Thoracic aorta (tissue), 2 donors: Measurements from ENCODE around the gene CACNA2D2. TPM values are rescaled to one million over a fixed set of nuclear protein-coding genes. Genes with fewer than 3 reads are reported as not detected.

Experiments used
- ATAC-seq: fragments of 150-250 bp; one replicate; pipeline ENCODE4 v1.8.0; 2017; ENCODE audit warnings: low read depth; ENCODE audit not compliant: insufficient number of reproducible peaks, low FRiP score
- DNase-seq: peaks from one replicate; pipeline ENCODE4 v3.0.0-alpha.2; 2020; ENCODE audit warnings: low spot score
- H3K27ac ChIP-seq, 2 donors: fragments of 200-600 bp; sonication (generic); 1 replicate in 1 of 2; 2 replicates in 1 of 2; pipeline ENCODE4 v1.5.1; 2016; ENCODE audit warnings: mild to moderate bottlenecking in 2 of 2, moderate library complexity in 2 of 2
- H3K27me3 ChIP-seq: fragments of 200-600 bp; sonication (generic); replicated peaks from 2 replicates; pipeline ENCODE4 v1.6.0; 2016; ENCODE audit warnings: mild to moderate bottlenecking; ENCODE audit not compliant: insufficient read depth
- H3K36me3 ChIP-seq: fragments of 200-600 bp; sonication (generic); one replicate; pipeline ENCODE4 v1.5.1; 2016
- H3K4me1 ChIP-seq, 2 donors: fragments of 200-600 bp; sonication (generic); 1 replicate in 1 of 2; 2 replicates in 1 of 2; pipeline versions ENCODE4 v1.5.1 to v1.6.0; 2016; ENCODE audit warnings: low read depth in 2 of 2, mild to moderate bottlenecking in 1 of 2; ENCODE audit not compliant: control insufficient read depth in 1 of 2
- H3K4me3 ChIP-seq: fragments of 200-600 bp; sonication (generic); 2 replicates; pipeline ENCODE4 v1.5.1; 2016; ENCODE audit warnings: mild to moderate bottlenecking
- H3K9me3 ChIP-seq: fragments of 200-600 bp; sonication (generic); 2 replicates; pipeline ENCODE4 v1.5.1; 2016
- total RNA-seq, 2 donors: library from RNA; depleted of rRNA; stranded (reverse); fragments of >200 nt; gene quantifications; one replicate each; pipeline versions ENCODE4 v1.1.0 to v1.2.3, GENCODE V29; 2016
- TF ChIP-seq, protein P1 (sequence below): fragments of 200-600 bp; sonication (generic); IDR thresholded peaks from one replicate; pipeline ENCODE4 v1.5.1; 2019; ENCODE audit warnings: antibody characterized with exemption

The CACNA2D2 gene
- total RNA-seq, 2 donors from 2014 or later, result 2.3 to 4.2 TPM

DNA sequence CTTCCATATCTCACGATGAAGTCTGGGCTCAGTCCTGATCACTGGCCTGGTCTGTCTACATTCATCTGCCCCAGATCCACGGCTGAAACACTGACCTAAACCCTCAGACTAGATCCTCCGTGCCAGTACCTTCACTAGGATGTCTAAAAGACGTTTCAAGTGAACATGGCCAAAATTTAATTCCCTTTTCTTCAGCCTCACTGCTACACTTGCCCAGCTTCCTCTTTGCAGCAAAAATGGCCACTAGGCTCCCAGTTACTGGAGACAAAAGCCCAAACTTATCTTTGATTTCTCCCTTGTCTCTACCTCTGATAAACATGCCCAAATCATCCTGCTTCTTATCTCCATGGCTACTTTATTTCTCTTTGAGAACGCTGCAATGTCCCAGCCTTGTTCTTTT is 164.5 kb downstream of the CACNA2D2 start:
- Histone ChIP-seq H3K27ac (peak overlapping the region; percentile 90 to 93), H3K4me3 (peak overlapping the region; percentile 74), H3K4me1 (peaks cover 41 to 67% of the 10 kb centered on the region in 2 donors), H3K36me3 (no peaks in the 10 kb centered on the region), H3K27me3 (no peaks in the 10 kb centered on the region), H3K9me3 (no peaks in the 10 kb centered on the region)
- ATAC-seq, result no peak
- no peak for DNase-seq
- TF ChIP-seq, protein P1, sequence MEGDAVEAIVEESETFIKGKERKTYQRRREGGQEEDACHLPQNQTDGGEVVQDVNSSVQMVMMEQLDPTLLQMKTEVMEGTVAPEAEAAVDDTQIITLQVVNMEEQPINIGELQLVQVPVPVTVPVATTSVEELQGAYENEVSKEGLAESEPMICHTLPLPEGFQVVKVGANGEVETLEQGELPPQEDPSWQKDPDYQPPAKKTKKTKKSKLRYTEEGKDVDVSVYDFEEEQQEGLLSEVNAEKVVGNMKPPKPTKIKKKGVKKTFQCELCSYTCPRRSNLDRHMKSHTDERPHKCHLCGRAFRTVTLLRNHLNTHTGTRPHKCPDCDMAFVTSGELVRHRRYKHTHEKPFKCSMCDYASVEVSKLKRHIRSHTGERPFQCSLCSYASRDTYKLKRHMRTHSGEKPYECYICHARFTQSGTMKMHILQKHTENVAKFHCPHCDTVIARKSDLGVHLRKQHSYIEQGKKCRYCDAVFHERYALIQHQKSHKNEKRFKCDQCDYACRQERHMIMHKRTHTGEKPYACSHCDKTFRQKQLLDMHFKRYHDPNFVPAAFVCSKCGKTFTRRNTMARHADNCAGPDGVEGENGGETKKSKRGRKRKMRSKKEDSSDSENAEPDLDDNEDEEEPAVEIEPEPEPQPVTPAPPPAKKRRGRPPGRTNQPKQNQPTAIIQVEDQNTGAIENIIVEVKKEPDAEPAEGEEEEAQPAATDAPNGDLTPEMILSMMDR, result no peak

DNA sequence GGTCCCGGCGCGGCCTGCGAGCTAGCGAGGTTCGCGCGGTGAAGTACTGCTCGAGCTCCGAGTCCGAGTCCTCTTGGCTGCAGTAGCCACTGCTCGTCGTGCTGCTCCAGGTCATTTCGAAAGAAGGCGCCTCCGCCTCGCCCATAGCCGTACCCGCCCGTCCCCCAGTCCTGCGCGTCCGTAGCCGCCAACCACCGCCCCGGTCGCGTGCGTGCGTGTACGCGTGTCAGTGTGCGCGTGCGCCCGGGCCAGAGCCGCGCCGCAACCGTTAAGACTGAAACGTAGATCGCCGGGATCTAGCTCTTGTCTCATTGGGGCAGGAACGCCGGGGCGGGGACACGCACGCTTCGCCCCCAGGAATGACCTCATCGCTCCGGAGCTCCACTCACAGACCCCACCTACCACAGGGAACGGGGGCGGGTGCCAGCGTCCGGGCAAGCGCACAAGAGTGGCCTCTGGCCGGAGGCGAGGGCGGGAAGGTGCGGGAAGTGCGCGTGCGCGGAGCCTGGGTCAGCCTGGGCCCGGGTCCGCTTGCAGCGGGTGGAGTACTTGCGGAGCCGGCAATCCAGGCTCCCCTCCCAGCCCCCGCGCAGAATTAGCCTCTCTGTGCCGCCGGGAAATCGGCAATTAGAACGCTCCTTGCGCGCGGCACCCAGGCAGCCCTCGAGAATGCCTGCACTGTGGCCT is 166.1 kb downstream of the CACNA2D2 start:
- H3K27ac ChIP-seq, result peak overlapping the region; percentile 90 to 93
- ATAC-seq (peak; percentile 87), DNase-seq (peak; percentile 98)
- no peaks in the 10 kb centered on the region for H3K9me3 ChIP-seq
- TF ChIP-seq, protein P1, result no peak
- H3K4me1 ChIP-seq, result peaks cover 47 to 78% of the 10 kb centered on the region in 2 donors
- H3K36me3 ChIP-seq, result no peaks in the 10 kb centered on the region
- no peaks in the 10 kb centered on the region for H3K27me3 ChIP-seq
- H3K4me3 ChIP-seq, result peak overlapping the region; percentile 74

DNA sequence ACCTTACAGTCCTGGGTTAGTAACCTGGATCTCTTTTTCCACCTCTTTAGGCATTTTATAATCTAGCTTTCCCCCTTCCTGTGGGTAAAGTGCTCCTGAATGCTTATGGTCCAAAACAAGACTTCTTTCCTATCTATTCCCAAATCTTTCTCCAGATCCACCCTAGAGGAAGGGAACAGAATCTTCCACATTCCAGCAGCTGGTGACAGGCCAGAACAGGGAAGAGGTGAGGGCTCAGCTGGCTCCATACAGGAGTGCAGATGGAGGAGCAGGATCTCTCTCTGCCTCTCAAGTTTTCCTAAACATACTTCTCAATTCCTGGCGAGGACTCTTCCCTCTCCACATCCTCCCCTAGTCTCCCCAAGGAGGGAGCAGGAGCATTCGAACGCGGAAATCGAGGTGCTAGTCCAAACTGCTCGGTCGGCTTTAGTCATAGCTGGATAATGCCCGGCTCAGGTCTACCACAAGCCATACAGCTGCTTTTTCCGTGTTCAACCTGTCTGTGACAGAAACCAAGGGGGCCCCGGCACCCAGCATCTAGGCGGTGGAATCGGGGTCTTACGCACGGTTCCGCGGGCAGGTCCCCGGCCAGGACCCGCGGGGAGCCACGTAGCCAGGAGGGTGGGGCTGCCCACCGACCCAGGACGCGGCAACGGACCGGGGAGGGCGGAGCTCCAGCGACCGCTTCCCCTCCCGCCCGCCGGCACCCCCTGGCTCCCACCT is 166.8 kb downstream of the CACNA2D2 start:
- TF ChIP-seq, protein P1, result no peak
- H3K4me1 ChIP-seq, result peaks cover 47 to 76% of the 10 kb centered on the region in 2 donors
- peak; percentile 3 for ATAC-seq

DNA sequence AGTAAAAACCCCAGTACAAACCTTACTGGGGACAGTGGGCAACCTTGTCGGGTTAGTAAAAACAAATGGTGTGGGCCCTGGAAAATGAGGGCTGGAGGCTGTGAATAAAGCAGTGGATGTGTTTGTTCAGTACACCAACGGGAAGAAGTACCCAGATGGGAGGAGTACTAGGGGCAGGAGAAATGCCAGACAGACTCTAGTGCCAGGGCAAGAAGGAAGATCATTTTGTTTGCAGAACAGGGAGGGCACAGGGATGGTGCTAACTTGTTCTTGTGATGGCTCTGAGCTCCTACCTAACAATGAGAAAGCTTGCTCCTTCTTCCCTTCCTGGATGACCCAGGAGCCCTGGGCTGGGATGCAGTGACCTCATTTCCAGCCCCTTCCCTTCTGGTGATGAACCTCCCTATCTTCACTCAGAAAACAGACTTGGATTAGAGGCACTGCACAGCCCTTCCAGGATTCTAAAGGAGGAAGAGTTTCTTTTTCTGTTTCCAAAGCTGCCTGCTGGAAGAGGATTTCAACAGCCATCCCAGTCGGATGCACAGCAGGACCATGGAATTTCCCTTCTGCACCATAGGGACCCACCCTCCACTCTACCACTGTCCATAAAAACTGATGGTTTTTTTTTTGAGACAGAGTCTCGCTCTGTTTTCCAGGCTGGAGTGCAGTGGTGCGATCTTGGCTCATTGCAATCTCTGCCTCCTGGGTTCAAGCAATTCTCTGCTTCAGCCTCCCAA is 168.9 kb downstream of the CACNA2D2 start:
- TF ChIP-seq, protein P1, result no peak
- Histone ChIP-seq H3K4me3 (peak overlapping the region; percentile 27), H3K27ac (peak overlapping the region; percentile 90 to 93), H3K4me1 (peaks cover 39 to 55% of the 10 kb centered on the region in 2 donors), H3K9me3 (no peaks in the 10 kb centered on the region), H3K36me3 (peaks cover 28% of the 10 kb centered on the region), H3K27me3 (no peaks in the 10 kb centered on the region)
- ATAC-seq (no peak), DNase-seq (no peak)

More for the DNA sequence above, 166.8 kb downstream of the CACNA2D2 start:
- H3K36me3 ChIP-seq, result peaks cover 7% of the 10 kb centered on the region
- H3K9me3 ChIP-seq, result no peaks in the 10 kb centered on the region
- DNase-seq, result no peak
- peak overlapping the region; percentile 74 for H3K4me3 ChIP-seq
- H3K27me3 ChIP-seq, result no peaks in the 10 kb centered on the region
- peak overlapping the region; percentile 90 to 93 for H3K27ac ChIP-seq
